CD1c-positive myeloid dendritic cell (primary cell): ENCODE results near the gene RFX3.

ENCODE experiments used
- DNase-seq: peaks from one replicate; pipeline ENCODE4 v3.0.0-alpha.2; 2016; ENCODE audit errors: extremely low spot score

Gene RFX3

DNA sequence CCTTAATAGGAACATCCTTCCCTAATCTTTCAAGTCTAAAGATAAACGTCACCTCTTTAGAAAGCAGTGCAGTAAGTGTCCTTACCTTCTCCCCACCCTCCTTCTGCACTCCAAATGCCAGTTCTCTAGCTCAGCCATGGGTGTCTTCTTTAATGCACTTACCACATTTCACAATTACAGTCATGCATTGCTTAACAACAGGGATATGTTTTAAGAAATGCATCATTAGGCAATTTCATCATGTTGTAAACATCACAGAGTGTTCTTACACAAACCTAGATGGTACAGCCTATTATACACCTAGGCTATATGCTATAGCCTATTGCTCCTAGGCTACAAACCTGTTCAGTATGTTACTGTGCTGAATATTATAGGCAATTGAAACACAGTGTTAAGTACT lies 91.2 kb downstream of the RFX3 start:
- peak; percentile 61 for DNase-seq

DNA sequence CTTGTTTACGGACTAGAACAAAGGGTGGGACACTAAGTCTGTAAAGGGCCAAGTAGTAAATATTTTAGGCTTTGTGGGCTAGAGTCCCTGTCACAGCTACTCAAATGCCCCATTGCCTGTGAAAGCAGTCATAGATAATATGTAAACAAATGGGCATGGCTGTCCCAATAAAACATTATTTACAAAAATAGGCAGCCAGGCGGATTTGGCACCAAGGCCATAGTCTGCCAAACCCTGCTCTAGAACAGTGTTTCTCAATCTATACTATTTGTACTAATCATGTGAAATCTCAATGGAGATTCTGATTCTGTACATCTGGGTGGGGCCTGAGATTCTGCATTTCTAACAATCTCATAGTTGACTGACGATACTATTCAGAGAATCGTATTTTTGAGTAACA lies 92.0 kb downstream of the RFX3 start:
- DNase-seq, result no peak

DNA sequence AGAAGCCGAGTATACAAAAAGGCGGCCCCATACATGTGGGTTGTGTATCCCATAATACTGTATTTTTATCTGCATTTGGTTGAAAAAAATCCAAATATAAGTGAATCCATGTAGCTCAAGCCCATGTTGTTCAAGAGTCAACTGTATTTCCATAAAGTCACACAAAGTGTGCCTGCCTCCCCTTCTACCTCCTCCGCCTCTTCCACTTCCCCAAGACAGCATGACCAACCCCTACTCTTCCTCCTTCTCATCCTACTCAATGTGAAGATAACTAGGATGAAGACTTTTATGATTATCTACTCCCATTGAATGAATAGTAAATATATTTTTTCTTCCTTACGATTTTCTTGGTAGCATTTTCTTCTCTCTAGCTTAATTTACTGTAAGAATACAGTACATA lies 92.7 kb downstream of the RFX3 start:
- peak; percentile 33 for DNase-seq

DNA sequence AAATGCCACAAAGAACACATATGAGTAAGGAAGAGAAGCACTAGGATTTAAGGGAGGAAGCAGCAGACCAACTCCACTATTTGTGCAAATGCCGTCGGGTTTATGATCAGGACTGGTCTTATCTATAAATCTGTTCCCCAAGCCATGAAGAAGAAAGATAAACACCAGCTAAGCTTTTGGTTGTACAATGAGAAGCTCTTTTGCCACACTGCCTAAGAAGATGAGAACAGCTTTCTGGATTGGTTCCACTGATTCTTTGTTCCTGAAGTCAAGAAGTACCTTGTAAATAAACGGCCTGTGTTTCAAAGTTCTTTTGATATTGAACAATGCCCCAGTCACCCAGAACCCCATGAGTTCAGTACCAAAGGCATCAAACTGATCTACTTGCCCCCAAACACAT lies 93.9 kb downstream of the RFX3 start:
- no peak for DNase-seq

DNA sequence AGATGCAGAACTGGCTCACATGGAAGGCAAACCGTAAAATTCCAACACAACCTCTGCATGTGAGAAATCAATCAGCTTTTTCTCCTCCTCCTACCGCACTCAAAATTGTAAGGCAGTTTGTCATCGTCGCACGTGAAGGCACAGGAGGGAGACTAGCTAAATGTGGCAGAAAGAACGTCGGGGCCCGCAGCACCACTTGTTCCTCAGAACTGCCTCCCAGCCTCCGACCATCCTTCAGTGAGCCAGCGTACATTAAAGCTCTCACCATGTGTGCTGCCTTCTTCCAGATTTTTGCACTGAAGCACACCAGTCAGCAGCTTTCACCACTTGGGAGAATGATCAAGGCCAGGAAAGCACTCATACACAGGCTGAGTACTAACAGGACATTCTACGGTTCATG lies 105.9 kb downstream of the RFX3 start:
- DNase-seq, result no peak

DNA sequence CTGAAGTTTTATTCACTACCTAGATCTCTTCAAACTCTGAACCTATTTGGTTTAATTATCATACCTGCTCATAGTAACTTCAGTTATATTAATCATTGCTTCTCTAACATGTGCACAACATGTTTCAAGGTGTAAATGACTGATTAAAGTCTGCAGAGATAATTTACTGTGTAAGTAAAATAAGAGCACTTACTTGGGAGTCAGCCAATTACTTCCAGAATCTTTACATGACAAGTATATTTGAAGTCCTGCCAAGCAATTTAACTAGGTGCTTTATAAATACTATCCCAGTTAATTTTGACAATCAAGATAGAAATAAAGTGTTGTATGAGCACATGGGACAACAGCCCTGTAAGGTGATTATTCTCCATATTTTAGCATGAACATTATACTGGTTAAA lies 109.9 kb downstream of the RFX3 start:
- DNase-seq, result no peak

DNA sequence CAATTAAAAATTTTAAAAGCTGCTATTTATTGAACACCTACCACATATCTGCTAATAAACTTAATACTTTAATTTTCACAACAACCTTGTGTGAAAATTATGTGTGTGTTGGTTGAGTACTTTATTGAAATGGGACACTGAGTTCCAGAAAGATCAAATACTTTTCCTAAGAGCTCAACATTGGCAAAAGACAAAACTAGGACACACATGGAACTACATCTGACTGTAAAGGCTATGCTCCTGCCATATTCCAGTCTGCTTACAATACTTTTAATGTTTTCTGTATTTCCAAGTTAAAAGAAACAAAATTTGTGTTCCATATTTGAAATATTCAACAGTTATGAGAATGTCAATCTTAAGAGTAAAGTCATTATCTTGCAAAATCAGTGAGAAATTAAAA lies 111.8 kb downstream of the RFX3 start:
- no peak for DNase-seq

DNA sequence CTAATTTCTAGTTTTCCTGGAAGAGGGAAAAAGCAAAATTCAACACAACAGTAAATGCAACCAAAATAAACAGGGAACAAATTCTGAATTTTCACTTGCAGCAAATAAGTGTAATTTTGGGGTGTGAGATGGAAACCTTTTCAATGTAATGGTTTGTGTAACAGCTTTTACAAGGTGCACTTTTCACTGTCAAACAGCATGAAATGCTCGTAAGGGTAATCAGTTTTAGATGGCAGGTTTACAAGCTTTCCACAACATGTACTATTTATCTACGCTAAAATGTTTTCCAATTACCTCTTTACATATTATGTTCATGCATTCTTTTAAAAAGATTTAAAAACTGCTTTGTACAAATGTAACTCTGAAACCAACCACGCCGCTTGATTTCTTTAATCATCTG lies 115.3 kb downstream of the RFX3 start:
- DNase-seq, result no peak

DNA sequence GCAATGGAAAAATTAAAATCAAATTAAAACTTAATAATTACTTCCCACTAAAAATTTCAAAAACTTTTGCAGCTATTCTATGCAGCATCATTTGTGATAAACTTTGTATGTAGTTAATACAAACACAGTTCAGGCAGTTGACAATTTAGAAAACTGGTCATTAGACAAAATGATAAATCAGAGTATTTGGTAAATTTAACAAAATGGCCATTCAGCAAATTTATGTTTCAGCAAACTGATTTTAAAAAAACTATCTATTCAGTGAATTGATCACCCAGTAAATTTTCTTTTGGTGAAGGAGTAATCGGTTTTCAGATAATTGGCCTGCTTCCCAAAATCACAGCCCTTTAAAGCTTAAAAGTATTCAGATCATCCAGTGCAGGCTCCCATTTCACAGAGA lies 116.3 kb downstream of the RFX3 start:
- no peak for DNase-seq

DNA sequence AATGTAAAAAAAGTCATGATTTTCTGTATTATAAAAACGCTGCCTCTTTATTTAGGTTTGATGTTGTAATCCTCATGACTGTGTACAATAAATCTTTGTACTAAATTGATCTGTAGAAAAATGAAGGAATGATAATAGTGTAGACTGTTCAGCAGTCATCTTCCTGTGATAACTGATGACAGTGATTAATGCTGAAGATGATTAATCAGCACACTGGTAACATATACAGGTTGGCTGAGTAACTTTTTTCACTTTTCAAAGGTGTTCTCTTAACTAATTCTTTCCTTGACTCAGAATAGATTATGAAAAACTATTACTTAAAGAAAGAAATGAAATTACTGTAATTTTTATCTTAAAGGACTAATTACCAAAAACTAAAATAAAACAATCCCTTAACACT lies 122.5 kb downstream of the RFX3 start:
- no peak for DNase-seq

DNA sequence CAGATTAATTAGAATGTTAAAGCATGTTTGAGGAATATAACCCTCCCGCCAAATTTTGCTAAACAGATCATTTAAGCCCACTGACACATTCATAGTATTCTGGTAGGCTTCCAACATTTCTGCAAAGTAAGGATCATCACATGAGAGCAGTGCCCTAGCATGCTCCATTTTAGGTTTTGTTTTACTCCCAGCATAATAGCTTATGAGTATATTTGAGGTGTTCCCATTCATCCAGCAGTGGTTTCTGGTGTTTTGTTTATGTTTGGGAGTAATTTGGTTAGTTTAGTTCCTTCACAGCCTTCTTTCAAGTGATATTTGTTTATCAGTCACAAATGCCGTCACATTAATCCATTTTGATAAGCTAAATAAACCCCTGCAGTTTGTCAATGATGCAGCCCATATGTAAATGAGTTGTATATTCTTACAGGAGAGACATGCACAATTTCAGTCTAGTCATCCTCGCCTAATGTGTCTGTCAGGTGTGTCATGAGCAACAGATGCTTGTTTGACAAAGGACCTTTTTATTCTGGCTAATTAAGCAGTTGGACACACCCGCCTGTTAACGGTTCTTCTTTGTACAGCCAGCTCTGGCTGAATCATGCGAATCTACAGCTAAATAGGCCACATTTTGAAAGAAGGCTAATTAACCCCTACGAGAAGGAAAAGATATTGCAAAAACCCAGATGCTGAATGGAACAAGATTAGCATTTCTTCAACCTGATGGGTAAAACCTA lies 124.4 kb downstream of the RFX3 start:
- DNase-seq, result no peak

DNA sequence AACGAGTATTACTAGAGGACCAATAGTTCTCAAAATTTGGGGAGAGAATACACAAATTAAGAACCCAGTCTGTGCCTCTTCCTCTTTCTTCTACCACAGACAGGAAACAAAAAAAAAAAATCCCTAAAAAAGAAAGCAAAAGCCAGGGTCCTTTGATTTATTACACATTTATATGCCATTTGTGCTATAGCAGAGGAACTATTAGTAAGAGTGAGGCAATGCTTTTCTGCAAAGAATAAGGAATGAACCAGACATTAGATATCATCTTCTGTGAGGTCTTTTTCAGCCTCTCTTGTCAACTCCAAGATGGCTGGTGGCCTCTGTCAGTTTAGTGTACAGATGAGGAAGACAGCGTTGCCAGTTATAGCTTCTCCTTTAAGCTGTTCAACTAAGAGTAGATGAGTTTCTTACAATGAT lies 127.6 kb downstream of the RFX3 start:
- DNase-seq, result peak; percentile 55

DNA sequence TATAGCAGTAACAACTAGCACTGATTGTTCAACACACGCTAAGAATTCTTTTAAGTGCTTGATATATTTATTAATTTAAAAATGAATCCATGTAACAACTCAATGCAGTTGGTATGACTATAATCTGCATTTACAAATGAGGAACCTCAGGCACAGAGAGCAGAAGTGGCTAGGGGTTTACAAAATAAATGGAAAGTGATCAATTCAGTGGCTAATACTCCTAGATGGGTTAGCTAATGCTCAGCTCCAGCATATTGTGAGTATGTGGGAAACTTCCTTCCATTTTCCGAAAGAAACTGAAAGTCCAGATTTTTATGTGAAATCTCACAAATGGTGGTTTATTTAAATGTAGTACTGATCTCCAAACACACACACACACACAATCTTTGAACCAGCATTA lies 128.0 kb downstream of the RFX3 start:
- peak; percentile 39 for DNase-seq

DNA sequence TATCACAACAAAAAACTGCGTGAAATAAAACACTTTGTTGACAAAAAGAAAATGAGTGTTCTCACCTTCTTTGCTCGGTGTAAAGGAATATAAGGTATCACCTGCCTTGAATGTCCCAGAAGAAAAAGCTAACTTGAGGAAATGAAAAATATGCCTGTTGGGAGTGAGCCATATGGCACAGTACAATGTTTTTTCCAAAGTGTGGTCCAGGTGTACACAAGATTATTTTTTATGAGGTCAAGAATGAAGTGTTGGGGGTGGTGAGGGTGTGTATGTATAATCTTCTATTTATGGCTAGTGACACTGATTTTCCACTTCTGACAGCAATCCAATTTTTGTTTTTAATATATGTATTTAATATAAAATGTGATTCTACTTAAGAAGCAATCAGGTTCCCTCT lies 134.4 kb downstream of the RFX3 start:
- no peak for DNase-seq

DNA sequence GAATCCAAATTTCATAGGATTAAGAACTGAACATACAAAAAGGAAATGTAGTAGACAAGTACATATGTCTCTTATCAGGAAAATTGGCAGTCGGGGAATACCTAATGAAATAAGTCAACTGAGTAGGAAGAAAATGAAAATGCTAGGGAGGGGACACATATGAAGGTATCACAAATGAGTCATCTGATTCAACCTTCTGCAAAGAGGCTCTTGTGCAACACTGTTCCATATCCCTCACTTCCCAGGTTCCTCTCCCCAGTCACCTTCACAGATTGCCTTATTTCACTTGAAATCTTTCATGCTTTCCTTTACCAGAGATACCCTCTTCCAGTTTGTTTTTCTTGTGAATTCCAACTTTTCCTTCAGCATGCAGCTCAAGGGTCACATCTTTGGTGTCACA lies 139.0 kb downstream of the RFX3 start:
- DNase-seq, result no peak

DNA sequence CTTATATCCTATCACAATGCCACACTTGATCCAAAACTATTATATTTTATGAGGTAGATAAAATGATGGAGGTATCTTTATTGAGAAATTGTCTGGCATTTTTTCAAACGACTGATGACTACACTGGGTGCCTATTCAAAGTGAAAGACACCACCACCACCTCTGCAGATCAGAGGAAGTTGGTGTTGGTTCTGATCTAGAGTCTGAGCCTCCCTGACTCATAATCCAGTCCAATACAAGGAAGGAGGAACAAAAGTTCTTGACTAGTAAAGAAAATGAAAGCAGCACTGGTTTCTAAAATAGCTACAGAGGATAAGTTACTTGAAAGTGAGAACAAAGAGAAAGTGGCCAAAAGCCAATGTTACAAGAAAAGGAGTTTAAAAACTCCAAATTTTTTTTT lies 139.9 kb downstream of the RFX3 start:
- peak; percentile 62 for DNase-seq

DNA sequence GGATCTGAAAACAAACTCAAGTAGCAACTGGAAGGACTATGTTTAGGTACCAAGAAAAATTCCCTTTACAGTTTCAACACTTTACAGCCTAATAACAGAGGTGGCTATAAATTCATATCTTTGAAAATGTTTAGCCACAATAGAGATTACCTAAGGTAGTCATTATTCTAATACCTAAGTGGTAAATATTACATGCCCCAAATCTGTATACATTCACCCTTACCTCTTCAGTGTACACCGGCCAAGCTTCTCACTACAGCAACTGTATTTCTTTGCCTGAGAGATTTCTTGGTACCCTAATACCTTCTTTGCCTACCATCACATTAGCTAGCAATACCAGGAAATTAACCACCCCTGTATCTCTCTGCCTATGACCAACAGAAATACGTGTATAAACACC lies 154.0 kb downstream of the RFX3 start:
- DNase-seq, result no peak

DNA sequence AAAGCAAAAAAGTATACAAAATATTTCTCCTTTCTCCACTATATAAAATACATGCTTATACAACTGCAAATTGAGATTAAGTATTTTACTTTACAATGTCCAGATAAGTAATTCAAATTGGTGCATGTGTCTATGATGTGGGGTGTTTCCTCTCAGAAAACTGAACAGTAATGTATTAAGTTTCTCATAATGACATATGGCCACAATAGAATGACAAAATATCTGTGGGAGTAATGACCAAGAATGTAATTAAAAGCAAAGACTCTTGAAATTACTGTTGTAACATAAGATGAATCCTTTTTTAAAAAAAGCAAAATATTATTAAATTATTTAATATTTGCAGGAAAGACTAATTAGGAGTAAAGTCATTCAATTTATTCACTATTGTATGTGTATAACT lies 155.1 kb downstream of the RFX3 start:
- DNase-seq, result no peak

DNA sequence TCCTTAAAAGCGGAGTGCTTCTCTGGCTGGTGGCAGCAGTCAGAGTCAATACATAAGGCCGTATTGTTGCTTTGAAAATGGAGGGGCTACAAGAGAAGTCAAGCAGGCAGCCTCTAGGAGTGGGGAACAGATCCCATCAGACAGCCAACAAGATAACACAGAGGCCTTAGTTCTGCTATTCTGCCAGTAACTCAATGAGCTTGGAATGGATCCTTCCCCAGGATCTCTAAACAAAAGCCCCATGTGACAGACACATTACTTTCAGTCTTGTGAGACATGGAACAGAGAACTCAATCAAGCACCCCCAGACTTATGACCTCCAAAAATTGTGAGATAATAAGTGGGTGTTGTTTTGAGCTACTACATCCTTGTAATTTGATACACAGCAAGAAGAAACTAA lies 158.6 kb downstream of the RFX3 start:
- DNase-seq, result no peak

DNA sequence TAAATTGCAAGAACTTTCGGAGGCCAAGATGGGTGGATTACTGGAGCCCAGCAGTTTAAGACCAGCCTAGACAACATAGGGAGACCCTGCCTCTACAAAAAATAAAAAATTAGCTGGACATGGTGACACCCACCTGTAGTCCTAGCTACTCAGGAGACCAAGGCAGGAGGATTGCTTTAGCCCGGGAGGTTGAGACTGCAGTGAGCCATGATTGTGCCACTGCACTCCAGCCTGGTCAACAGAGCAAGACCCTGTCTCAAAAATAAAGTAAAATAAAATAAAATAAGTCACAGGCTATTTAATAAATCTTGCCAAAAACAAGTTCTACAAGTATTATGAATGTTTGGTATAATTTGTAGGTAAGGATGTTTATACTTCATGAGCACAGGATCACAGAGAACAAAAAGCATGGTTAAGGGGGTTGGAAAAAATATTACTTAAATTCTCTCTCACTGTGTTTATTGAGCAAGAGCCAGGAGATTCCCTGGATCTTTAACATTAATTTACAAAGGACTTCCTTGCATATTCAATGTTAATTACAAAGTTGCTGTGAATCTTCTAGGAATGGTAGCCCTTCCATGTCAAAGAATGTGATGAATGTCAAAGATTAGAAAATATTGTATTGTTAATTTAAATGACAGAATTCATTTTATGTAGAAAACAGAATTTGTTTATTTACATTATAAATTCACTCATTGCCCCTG lies 164.0 kb downstream of the RFX3 start:
- no peak for DNase-seq

DNA sequence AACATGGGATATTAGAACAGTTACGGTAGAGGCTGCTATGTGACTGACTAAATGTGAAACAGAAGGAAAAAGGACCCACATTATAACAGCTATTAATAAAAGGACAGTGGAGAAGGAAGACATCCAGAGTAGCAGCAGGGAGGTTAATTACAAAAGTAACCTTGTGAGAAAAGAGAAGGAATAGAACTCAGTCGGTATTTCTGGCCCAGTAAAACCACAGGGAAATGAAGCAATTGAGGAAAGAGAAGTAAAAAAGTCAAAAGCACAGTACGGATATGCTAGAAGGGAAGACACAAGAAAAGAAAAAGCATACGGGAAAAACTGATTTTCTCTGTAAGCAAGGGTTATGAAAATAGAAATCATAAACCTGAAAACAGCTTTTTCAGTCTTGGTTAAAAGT lies 164.7 kb downstream of the RFX3 start:
- DNase-seq, result peak; percentile 20

DNA sequence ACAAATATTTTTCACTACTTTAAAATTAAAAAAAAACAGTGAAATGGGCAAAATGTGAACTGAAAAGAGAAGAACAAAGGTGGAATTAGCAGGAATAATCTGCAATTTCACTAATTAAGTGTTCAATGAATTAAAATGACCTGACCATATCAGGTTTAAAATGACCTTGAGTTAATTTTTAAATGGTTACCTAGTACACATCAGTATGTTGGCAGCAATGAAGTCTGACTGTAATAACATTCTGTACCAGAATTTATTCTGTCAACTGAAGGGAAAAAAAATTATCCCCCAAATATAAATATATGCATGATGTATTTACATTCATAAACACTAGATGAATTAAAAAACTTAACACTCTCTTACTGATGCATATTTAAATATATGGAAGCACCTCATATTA lies 165.6 kb downstream of the RFX3 start:
- no peak for DNase-seq

DNA sequence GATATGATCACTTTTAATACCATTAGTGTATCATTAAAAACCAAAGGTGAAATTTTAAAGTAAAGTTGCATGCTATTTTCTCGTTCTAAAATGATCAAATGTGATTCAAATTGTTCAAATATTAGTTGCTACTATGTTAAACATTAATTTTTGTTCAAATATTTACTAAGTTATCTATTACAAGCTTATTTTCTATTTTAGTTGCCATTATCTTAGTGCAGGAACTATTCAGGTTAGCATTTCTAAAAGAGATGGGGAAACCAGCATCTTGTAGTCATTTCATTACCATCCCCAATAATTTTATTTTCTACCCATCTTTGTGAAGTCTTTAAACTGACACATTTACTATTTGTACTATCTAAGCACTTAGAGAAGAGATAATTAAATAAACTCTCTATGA lies 166.0 kb downstream of the RFX3 start:
- DNase-seq, result no peak
